Activated CD4-positive, alpha-beta T cell treated with anti-CD3 and anti-CD28 coated beads, Interleukin-2, amount 10 ng/mL, durations not matched to agents 24 days and 14 days (primary cell): ENCODE data around the gene RBL2. TPM values are rescaled to one million over a fixed set of nuclear protein-coding genes. Genes with fewer than 3 reads are reported as not detected.

Experiments
- total RNA-seq: library from RNA; stranded (reverse); gene quantifications from 2 replicates; pipeline ENCODE4 v1.2.3, GENCODE V29; 2022

Gene RBL2
- total RNA-seq, 1 donor from 2014 or later, result 69.9 TPM

Other genes starting within 250 kb of the RBL2 start
- 18.0 and 18.7 TPM in 2 replicates for gene AKTIP, start 68.7 kb downstream of the RBL2 start, total RNA-seq